HG03095 (cell line): Measurements from ENCODE around the gene BTK.

ENCODE experiments used
- ATAC-seq: cut with Tn5 transposase; IDR thresholded peaks from one replicate; pipeline ENCODE4 v1.9.1; 2021; ENCODE audit warnings: moderate library complexity; ENCODE audit not compliant: unreplicated experiment

The BTK gene

GRCh38 chrX:101394372-101394771 is 8.4 kb upstream of the BTK start:
- ATAC-seq: no peak

DNA sequence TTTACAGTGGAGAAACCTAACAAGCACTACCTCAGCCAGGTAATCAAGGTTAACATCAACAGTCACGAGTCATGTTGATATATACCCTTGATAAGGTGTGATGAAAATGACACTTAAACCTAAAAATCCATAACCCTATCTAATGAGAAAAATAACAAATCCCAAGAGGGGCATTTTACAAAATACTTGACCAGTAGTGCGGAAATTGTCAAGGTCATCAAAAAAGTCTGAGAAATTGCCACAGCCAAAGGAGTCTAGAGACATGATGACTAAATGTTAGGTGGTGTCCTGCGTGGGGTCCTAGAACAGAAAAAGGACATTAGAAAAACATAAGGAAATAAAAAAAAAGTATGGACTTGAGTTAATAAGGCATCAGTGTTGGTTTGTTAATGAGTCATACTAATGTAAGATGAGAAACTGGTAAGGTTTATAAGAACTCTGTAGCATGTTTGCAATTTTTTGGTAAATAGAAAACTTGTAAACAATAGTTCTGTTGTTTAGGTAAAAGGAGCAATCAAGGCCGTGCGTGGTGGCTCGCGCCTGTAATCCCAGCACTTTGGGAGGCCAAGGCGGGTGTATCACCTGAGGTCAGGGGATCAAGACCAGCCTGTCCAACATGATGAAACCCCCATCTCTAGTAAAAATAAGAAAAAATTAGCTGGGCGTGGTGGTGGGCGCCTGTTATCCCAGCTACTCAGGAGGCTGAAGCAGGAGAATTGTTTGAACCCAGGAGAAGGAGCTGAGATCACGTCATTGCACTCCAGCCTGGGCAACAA is 7.7 kb upstream of the BTK start:
- no peak for ATAC-seq

GRCh38 chrX:101391831-101392230 is 5.8 kb upstream of the BTK start:
- no peak for ATAC-seq

DNA sequence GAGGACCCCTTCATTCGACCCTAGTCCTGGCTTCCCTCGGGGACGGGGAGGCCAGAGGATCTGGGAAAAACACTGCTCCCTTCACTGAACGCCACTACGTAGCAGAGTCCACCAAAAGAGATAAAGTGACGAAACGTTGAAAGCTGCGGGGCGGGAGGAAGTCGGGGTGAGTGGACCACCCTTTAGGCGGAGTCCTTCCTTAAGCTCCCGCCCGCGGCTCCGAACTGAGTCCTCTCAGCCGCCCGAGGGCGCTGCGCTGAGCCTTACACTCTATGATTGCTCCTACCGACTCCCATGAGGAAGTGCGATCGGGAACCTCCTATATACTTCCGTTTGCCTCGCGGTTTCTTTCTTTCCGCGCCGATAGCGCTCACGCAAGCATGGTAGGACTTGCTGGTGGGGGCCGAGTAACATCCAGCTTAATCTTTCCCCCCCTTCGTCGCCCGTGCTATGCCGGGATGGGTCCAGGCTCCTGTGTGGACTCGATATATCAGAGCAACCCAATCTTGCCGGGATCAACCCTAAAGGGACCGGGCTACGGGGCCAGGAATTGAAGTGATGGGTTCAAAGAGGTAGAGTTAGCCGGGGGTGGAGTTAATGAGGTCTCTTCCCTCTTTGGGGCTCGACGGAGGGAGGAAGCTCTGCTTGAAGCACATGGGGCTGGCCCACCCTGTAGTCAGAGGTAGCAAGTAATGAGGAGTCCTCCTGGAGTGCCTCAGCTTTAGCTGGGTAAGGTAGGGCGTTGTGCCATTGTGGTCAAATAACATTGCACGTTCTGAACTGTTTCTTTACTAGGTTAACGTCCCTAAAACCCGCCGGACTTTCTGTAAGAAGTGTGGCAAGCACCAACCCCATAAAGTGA is 4.9 kb upstream of the BTK start, which contains the start of gene RPL36A:
TSS of gene RPL36A (plus strand) at position 348 of the 862 bp plus-strand sequence. CDS start at position 381, 33 bp downstream.
- peak; percentile 75 for ATAC-seq

GRCh38 chrX:101388604-101389003 is 2.6 kb upstream of the BTK start:
- ATAC-seq: no peak

GRCh38 chrX:101386542-101386885 is 523 bp upstream of the BTK start:
- no peak for ATAC-seq

DNA sequence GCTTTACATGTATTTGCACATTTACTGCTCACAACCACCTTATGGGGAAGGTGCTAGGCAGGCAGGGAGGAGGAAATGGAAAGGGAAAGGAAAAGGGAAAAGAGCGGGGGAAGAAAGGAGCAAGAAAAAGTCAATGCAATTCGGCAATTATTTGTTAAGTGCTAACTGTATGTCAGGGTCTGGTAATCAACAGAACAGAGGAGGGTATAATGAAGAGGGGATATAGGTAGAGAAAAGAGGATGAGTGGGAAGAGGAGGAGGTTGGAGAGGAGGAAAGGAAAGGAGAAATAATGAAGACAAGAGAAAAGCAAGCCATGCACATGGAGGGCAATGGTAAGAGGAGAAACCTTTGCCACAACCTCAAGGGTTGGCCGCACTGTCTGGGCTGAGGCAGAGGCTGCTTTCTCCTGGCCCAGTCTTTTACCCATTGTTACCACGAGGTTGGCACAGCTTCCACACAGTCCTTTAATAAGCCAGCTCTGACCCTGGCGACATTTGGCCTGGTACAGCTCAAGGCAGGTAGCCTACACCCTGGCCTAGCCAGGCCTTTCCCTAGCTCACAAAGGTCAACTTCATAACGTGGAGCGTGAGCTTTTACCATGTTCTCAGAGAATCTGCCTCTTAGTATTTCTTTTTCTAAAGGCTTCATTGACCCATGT is 836 bp downstream of the BTK start:
- ATAC-seq: no peak

- peak; percentile 66 for ATAC-seq
Observed at GRCh38 chrX:101383679-101384205, 2.2 kb downstream of the BTK start.

DNA sequence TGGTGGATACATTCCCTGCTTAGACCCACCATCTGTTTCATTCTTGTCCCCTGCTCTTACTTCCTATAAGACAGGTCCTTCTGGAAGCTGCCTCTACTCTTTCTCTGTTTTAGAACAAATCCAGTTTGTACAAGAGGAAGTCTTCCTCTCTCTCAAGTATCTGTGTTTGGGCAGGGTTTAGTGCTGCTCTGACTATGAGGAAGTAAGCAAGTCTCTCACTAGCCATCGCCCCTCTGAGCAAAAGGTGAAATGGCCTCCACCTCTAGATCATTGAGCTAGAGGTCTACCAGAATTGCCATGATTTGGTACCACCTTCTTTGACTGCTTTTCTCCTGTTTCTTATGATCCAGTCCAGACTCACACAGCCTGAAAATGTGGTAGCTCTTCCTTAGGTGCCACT is 8.4 kb downstream of the BTK start:
- ATAC-seq: no peak

- ATAC-seq: peak; percentile 70
Observed at GRCh38 chrX:101370888-101371504, 15.0 kb downstream of the BTK start.

GRCh38 chrX:101369687-101370086 is 16.3 kb downstream of the BTK start:
- ATAC-seq: no peak

- ATAC-seq: no peak
Observed at GRCh38 chrX:101368800-101369199, 17.2 kb downstream of the BTK start.

GRCh38 chrX:101365301-101365795 is 20.6 kb downstream of the BTK start:
- ATAC-seq: no peak

GRCh38 chrX:101362757-101363156 is 23.2 kb downstream of the BTK start:
- no peak for ATAC-seq

DNA sequence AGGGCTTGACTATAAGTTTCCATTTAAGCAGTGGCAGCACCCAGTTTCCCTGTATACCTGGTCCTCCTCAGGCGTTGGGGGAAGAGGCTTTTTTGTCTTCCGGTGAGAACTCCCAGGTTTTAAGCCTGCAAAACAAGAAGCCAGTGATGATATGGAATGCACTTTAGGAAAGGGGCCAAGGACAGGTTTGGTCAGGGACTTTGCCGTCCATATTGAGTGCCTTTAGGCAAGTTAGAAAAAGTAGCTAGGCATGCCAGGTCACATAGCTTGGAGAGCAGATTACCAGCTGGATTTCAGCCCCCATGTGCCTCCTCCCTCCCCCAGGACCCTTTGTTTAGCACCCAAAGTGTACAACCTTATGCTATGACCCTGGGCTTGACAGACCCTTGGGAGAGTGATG is 23.9 kb downstream of the BTK start:
- no peak for ATAC-seq

- no peak for ATAC-seq
Observed at GRCh38 chrX:101360390-101360789, 25.6 kb downstream of the BTK start.

DNA sequence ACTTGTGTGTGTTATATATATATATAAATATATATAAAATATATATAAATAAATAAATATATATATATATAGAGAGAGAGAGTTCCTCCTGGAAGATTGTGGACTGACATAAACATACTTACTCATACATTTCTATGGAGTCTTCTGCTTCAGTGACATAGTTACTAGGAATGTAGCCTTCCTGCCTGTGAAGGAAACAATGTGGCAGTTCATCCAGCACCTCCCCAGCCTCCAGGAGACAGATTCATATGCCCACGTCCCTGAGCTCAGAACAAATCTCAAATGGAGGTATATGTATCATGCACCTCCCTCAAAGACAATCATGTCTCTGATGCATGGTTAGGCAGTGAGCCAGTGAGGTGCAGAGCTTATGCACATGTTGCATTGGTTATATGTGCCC is 26.0 kb downstream of the BTK start:
- ATAC-seq: no peak

DNA sequence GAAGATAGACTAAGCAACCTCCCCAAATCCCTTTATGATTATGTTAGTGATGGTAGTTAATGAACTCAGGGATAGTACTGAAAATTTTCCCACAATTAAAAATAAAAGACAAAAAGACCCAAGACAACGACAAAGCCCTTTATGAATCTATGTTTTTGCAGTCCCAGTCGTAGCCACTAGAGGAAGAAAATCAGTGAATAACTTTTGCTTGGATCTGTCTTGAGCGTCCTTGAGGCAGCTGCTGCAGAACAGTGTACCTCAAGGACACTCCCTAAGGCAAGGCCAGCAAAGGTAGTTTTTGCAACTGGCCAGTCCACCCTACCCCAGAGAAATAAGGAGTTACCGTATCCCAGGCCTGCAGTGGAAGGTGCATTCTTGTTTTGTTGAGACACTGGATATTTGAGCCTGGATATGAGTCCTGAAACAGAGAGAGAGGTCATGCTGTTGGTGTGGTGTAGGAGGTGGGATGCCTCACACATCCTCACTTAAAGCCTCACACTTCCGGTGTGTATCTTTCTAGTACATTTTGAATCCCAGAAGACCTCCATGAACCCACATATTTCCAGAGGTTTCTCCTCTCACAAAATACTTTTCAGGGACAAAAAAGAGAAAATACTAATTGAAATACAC is 28.7 kb downstream of the BTK start:
- no peak for ATAC-seq

DNA sequence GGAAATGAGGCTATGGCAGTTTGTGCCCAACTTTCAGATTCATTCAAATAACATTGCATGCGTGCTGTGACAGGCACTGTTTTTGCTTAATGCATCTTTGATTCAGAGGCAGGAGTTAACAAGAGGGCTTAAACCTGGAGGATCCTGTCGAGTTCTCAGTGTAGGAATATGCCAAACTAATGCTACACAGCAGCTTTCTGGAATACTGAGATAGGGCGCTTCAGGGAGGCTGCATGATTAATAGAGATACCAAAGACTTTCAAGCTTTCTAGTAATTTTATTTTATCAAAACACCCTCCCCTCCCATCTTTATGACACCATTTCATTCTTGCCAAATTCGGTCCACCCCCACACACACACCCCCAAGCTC is 36.8 kb downstream of the BTK start:
- no peak for ATAC-seq

- peak; percentile 95 for ATAC-seq
Observed at GRCh38 chrX:101348452-101349192, 37.4 kb downstream of the BTK start, which contains the start of gene TIMM8A. TSS of gene TIMM8A (minus strand) at chrX:101348742. CDS start at chrX:101348664, 78 bp downstream.
